H1 (cell line): ENCODE results near the gene COPA. TPM values are rescaled to one million over a fixed set of nuclear protein-coding genes. Genes with fewer than 3 reads are reported as not detected.

Experiments
- CTCF ChIA-PET: fragments of 300-600 bp; sonication (Branson Sonifier 250); formaldehyde crosslinking; loops from one replicate; lab custom pipeline; 2021; ENCODE audit not compliant: partially characterized antibody; lab: Charles Lee
- POLR2A ChIA-PET: fragments of 300-600 bp; sonication (Branson Sonifier 250); formaldehyde crosslinking; loops from one replicate; lab custom pipeline; 2021; ENCODE audit warnings: inconsistent platforms; ENCODE audit not compliant: partially characterized antibody; lab: Charles Lee
- DNase-seq, 2 experiments: peaks; one replicate each; pipeline versions ENCODE4 v3.0.0 to v3.0.0-alpha.2; 2010 to 2022; ENCODE audit warnings: low spot score in 2 of 2, low read depth in 1 of 2, mixed read lengths in 1 of 2
- FAIRE-seq: peaks from 2 replicates; lab custom pipeline; 2011; peaks lifted over from hg19 to GRCh38; lab: Jason Lieb, UNC
- H2AFZ ChIP-seq: 2 replicates; pipeline ENCODE4 v1.8.1; 2012; ENCODE audit warnings: low read length, inconsistent platforms
- H2AK5ac ChIP-seq: 2 replicates; pipeline ENCODE4 v1.6.1; 2013; ENCODE audit warnings: low read depth, low read length
- H2BK120ac ChIP-seq: replicated peaks from 2 replicates; pipeline ENCODE3; 2013; ENCODE audit warnings: low read depth, low read length, inconsistent platforms
- H2BK12ac ChIP-seq: 2 replicates; pipeline ENCODE4 v1.6.1; 2013; ENCODE audit warnings: low read depth, low read length
- H2BK15ac ChIP-seq: 2 replicates; pipeline ENCODE4 v1.6.1; 2013; ENCODE audit warnings: low read length
- H2BK20ac ChIP-seq: 2 replicates; pipeline ENCODE4 v1.6.1; 2013; ENCODE audit warnings: low read length
- H2BK5ac ChIP-seq: 2 replicates; pipeline ENCODE4 v1.6.1; 2013; ENCODE audit warnings: low read depth, low read length
- H3K14ac ChIP-seq: 2 replicates; pipeline ENCODE4 v1.6.1; 2013; ENCODE audit warnings: inconsistent platforms; ENCODE audit not compliant: insufficient read length
- H3K18ac ChIP-seq: 2 replicates; pipeline ENCODE4 v1.6.1; 2013; ENCODE audit warnings: low read length; ENCODE audit errors: extremely low read depth
- H3K23ac ChIP-seq: 2 replicates; pipeline ENCODE4 v1.6.1; 2013; ENCODE audit warnings: inconsistent platforms; ENCODE audit not compliant: insufficient read length
- H3K23me2 ChIP-seq: 2 replicates; pipeline ENCODE4 v1.6.1; 2013; ENCODE audit warnings: low read depth, low read length
- H3K27ac ChIP-seq: 2 replicates; pipeline ENCODE4 v1.6.1; 2011; ENCODE audit warnings: low read depth, low read length, inconsistent platforms
- H3K27me3 ChIP-seq, 4 experiments: replicated peaks in 1 of 4; 1 replicate in 1 of 4; 2 replicates in 3 of 4; pipeline versions ENCODE4 v1.6.1 to v1.8.1; 2011 to 2013; ENCODE audit warnings: low read length in 3 of 4, mild to moderate bottlenecking in 3 of 4, inconsistent platforms in 2 of 4, mixed read lengths in 2 of 4, moderate library complexity in 1 of 4; ENCODE audit not compliant: control insufficient read depth in 3 of 4, insufficient read depth in 3 of 4; ENCODE audit errors: extremely low read depth in 1 of 4
- H3K36me3 ChIP-seq, 4 experiments: 2 replicates each; pipeline versions ENCODE4 v1.6.1 to v1.8.1; 2011 to 2013; ENCODE audit warnings: mild to moderate bottlenecking in 4 of 4, low read length in 3 of 4, moderate library complexity in 2 of 4, control low read depth in 1 of 4, inconsistent platforms in 1 of 4; ENCODE audit not compliant: insufficient read depth in 4 of 4, control insufficient read depth in 2 of 4
- H3K4ac ChIP-seq: replicated peaks from 2 replicates; pipeline ENCODE3; 2013; ENCODE audit warnings: low read length, low read depth, mixed read lengths, inconsistent platforms; ENCODE audit not compliant: insufficient read length
- H3K4me1 ChIP-seq, 4 experiments: replicated peaks in 1 of 4; 1 replicate in 1 of 4; 2 replicates in 3 of 4; pipeline versions ENCODE4 v1.6.1 to v1.8.1; 2011 to 2013; ENCODE audit warnings: low read length in 3 of 4, inconsistent platforms in 2 of 4, mixed read lengths in 1 of 4; ENCODE audit not compliant: insufficient read depth in 4 of 4, control insufficient read depth in 3 of 4
- H3K4me2 ChIP-seq, 2 experiments: 2 replicates each; pipeline versions ENCODE4 v1.6.1 to v1.8.1; 2011 to 2013; ENCODE audit warnings: low read depth in 2 of 2, low read length in 2 of 2, control low read depth in 1 of 2, inconsistent platforms in 1 of 2, mild to moderate bottlenecking in 1 of 2; ENCODE audit not compliant: insufficient read depth in 1 of 2
- H3K4me3 ChIP-seq, 4 experiments: fragments of 200-600, 300-600 bp in 1 of 4; sonication (generic), shearing (Covaris generic), sonication (Bioruptor Twin) in 1 of 4; 2 replicates each; pipeline versions ENCODE4 v1.5.1 to v1.8.1; 2011 to 2016; ENCODE audit warnings: low read length in 4 of 4, low read depth in 3 of 4, control low read depth in 2 of 4, inconsistent platforms in 2 of 4, mild to moderate bottlenecking in 2 of 4, mixed read lengths in 1 of 4, moderate library complexity in 1 of 4; ENCODE audit not compliant: insufficient read depth in 2 of 4; ENCODE audit errors: extremely low read depth in 1 of 4
- H3K56ac ChIP-seq: replicated peaks from 2 replicates; pipeline ENCODE3; 2013; ENCODE audit warnings: low read depth, mild to moderate bottlenecking, mixed read lengths, low read length, inconsistent platforms; ENCODE audit not compliant: insufficient read length
- H3K79me1 ChIP-seq: 2 replicates; pipeline ENCODE4 v1.6.1; 2013; ENCODE audit warnings: low read depth, low read length, control low read depth
- H3K79me2 ChIP-seq, 2 experiments: 2 replicates each; pipeline versions ENCODE4 v1.6.1 to v1.8.1; 2012 to 2013; ENCODE audit warnings: low read length in 2 of 2, mild to moderate bottlenecking in 2 of 2, inconsistent platforms in 1 of 2; ENCODE audit not compliant: insufficient read depth in 2 of 2, control insufficient read depth in 1 of 2
- H3K9ac ChIP-seq, 4 experiments: replicated peaks in 1 of 4; 1 replicate in 1 of 4; 2 replicates in 3 of 4; pipeline versions ENCODE4 v1.6.1 to v1.8.1; 2011 to 2013; ENCODE audit warnings: low read depth in 3 of 4, low read length in 3 of 4, control low read depth in 2 of 4, mild to moderate bottlenecking in 2 of 4, moderate library complexity in 2 of 4, inconsistent platforms in 1 of 4; ENCODE audit errors: extremely low read depth in 1 of 4
- H3K9me3 ChIP-seq, 2 experiments: 2 replicates each; pipeline versions ENCODE4 v1.6.1 to v1.8.1; 2012 to 2013; ENCODE audit warnings: mild to moderate bottlenecking in 2 of 2, moderate library complexity in 2 of 2, control low read depth in 1 of 2, inconsistent platforms in 1 of 2, low read depth in 1 of 2, low read length in 1 of 2, mixed read lengths in 1 of 2; ENCODE audit not compliant: insufficient read depth in 2 of 2
- H4K20me1 ChIP-seq, 2 experiments: replicated peaks in 1 of 2; 2 replicates each; pipeline versions ENCODE3 to v1.8.1; 2011 to 2013; ENCODE audit warnings: inconsistent platforms in 2 of 2, low read length in 2 of 2, mild to moderate bottlenecking in 1 of 2; ENCODE audit not compliant: insufficient read depth in 2 of 2, control insufficient read depth in 1 of 2
- H4K5ac ChIP-seq: 2 replicates; pipeline ENCODE4 v1.6.1; 2013; ENCODE audit warnings: low read length, low read depth, mixed read lengths, inconsistent platforms; ENCODE audit not compliant: insufficient read length
- H4K8ac ChIP-seq: 2 replicates; pipeline ENCODE4 v1.8.0; 2013; ENCODE audit warnings: mild to moderate bottlenecking, moderate library complexity, low read length, inconsistent platforms; ENCODE audit not compliant: insufficient read depth; ENCODE audit errors: extremely low read depth
- H4K91ac ChIP-seq: replicated peaks from 2 replicates; pipeline ENCODE3; 2013; ENCODE audit warnings: low read length, mixed read lengths, inconsistent platforms; ENCODE audit not compliant: insufficient read length
- FOSL1 ChIP-seq: IDR thresholded peaks from 2 replicates; pipeline ENCODE4 v1.6.1; 2011; ENCODE audit warnings: mild to moderate bottlenecking, low read depth, low read length, moderate library complexity; ENCODE audit not compliant: insufficient read depth
- SIRT6 ChIP-seq: IDR thresholded peaks from one replicate; pipeline ENCODE4 v1.7.1; 2012; ENCODE audit warnings: low read length, inconsistent platforms
- WGBS, 2 experiments: shearing (Covaris generic) in 1 of 2; methylation state at CpG; one replicate each; pipeline versions ENCODE4 v1.1.6 to v1.1.7; 2013 to 2015; ENCODE audit warnings: low lambda C conversion rate in 2 of 2, mixed read lengths in 2 of 2, inconsistent platforms in 1 of 2, low coverage in 1 of 2, missing lambda C conversion rate in 1 of 2; ENCODE audit not compliant: insufficient replicate concordance in 2 of 2, insufficient coverage in 1 of 2, insufficient read length in 1 of 2; ENCODE audit errors: extremely low coverage in 1 of 2, missing lambda C conversion rate in 1 of 2; 5-methylcytosine and 5-hydroxymethylcytosine counted together
- polyA plus RNA-seq, 7 experiments: library from polyadenylated mRNA; depleted of rRNA in 3 of 7; stranded (reverse) in 5 of 7; unstranded in 2 of 7; fragments of >200 nt in 5 of 7; fragments of 200-250 nt in 2 of 7; gene quantifications; 1 replicate in 5 of 7; 2 replicates in 1 of 7; 4 replicates in 1 of 7; pipeline versions ENCODE4 v1.2.1 to v1.2.3, GENCODE V29; 2011 to 2013; ENCODE audit warnings: missing spikeins in 2 of 7, mixed read lengths in 2 of 7
- total RNA-seq: library from RNA; stranded (reverse); fragmentation: NEBNext Ultra II Directional; extraction: Animal tissue kit (Norgen Biotek cat#: 25700); gene quantifications from 2 replicates; pipeline ENCODE4 v1.2.1, GENCODE V29; 2021

Gene COPA
- total and polyA plus RNA-seq, 2 of the 8 experiments (the other 6 are each of a cell fraction or from before 2014, with no cell fraction given) = 78.2 to 115 TPM

DNA sequence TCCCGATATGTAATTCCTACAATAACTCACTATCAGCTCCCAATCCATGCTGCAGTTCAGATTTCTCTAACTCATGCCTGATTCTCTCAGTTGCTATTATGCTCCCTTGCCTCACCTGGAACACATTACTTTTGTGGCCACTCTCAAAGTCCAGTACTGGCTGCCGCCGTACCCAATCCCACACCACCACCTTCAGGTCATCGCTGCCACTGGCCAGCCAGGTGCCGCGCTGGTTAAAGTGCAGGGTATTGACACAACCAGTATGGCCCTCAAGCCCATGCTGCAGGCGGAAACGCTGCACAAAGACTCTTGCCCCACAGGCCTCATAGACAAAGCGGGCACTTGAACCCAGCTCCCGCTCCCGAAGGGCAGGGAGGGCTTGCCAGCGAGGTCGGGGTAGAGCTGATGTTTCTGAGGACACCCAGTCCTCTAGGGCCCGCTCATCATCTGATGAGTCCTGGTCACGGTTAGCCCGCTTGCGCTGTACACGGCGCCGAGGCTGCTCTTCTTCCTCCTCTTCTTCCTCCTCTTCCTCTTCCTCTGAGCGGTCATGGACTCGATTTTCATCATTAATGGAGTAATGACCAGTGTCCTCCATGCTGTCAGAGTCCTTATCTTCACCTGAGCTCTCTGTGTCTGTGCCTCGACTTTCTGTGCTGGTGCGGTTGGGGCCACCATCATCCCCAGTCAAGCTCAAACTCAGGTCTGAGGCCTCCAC lies 103.3 kb downstream of the COPA start:
- Histone ChIP-seq H3K18ac (no peak overlapping the region), H3K23me2 (no peaks in the 10 kb centered on the region; the same call in 1 of the 2 replicates), H2BK12ac (no peak overlapping the region), H3K9ac (no peak overlapping the region), H4K91ac (no peak overlapping the region), H3K14ac (no peak overlapping the region), H4K5ac (no peak overlapping the region), H4K8ac (no peak overlapping the region), H3K79me1 (no peaks in the 10 kb centered on the region), H3K36me3 (peaks cover 13 to 76% (median 48%) of the 10 kb centered on the region in 4 experiments), H3K4me3 (no peak overlapping the region), H3K79me2 (peaks cover 0 to 12% of the 10 kb centered on the region in 2 experiments; a peak in 1 of 4 replicates), H3K4me1 (no peaks in the 10 kb centered on the region), H3K4me2 (no peak overlapping the region), H3K9me3 (no peaks in the 10 kb centered on the region), H2BK15ac (no peak overlapping the region), H2AFZ (no peak overlapping the region), H4K20me1 (peaks cover 2 to 3% of the 10 kb centered on the region in 2 experiments), H2BK20ac (no peak overlapping the region), H3K27me3 (no peaks in the 10 kb centered on the region), H3K27ac (no peak overlapping the region), H3K23ac (no peak overlapping the region), H2AK5ac (no peak overlapping the region), H3K56ac (no peak overlapping the region), H2BK120ac (no peak overlapping the region), H3K4ac (no peak overlapping the region), H2BK5ac (no peak overlapping the region)
- ChIA-PET CTCF (interaction anchor here (0.7 to 5.7 kb wide), 22 partner anchors 8 to 182 kb away, joined by 3 to 42 read pairs (median 4); partner anchors contain the start of gene CASQ1), POLR2A (interaction anchor here (0.9 to 2.2 kb wide), 5 partner anchors 12 to 72 kb away, joined by 3 to 9 read pairs (median 4); no protein-coding TSS in a partner anchor)
- FAIRE-seq = no peak
- TF ChIP-seq FOSL1 (no peak), SIRT6 (no peak)
- 96% methylated on average over 21 of the region's 24 CpGs; no CpG with 5 or more reads in 1 of the 2 experiments for WGBS, 2 experiments
- DNase-seq = no peak
